ENCODE results near the gene SZT2.
A peak's percentile ranks its signal among the peaks of the same experiment; 100 is the strongest.

GRCh38 chr1:43367026-43367903 lies 22.4 kb upstream of the SZT2 start:
- TF ChIP-seq CTCF (IDR thresholded peaks at IDR 0.05 in 8 of 11, conservative IDR thresholded peaks at IDR 0.05 in 3 of 11): peak in 1 of 11 experiments; percentile 12
- TF ChIP-seq POLR2AphosphoS5 (IDR thresholded peaks at IDR 0.05): peak in 1 of 3 donors; percentile 55

All from spleen (tissue), 7 donors.